NCI-H1417 treated with DMSO at 0.1 percent for 48 hours (cell line): ENCODE measurements around the gene PRKN.
A peak's percentile ranks its signal among the peaks of the same experiment; 100 is the strongest.

Experiments used
- DNase-seq: peaks from one replicate; lab custom pipeline; 2025; lab: John Stamatoyannopoulos, UW

Gene PRKN

GRCh38 chr6:162727322-162728182, at the start of gene PRKN, which contains the start of gene PACRG:
Gene PRKN, minus strand, starts transcription at chr6:162727766.
Gene PACRG, plus strand, starts transcription at chr6:162727974.
- DNase-seq: peak; percentile 98

GRCh38 chr6:162777091-162777490, 49.5 kb upstream of the PRKN start:
- DNase-seq: no peak

GRCh38 chr6:162773996-162774395, 46.4 kb upstream of the PRKN start:
- DNase-seq: no peak

- no peak for DNase-seq
These were observed 44.9 kb upstream of the PRKN start for GRCh38 chr6:162772466-162772865.

- DNase-seq: no peak
These were observed 43.4 kb upstream of the PRKN start for GRCh38 chr6:162770955-162771354.

- no peak for DNase-seq
These were observed 42.6 kb upstream of the PRKN start for GRCh38 chr6:162770136-162770535.

- DNase-seq: no peak
These were observed 26.2 kb upstream of the PRKN start for GRCh38 chr6:162753775-162754174.

GRCh38 chr6:162751211-162751859, 23.8 kb upstream of the PRKN start:
- no peak for DNase-seq

- no peak for DNase-seq
These were observed 23.2 kb upstream of the PRKN start for GRCh38 chr6:162750776-162751175.

- DNase-seq: no peak
These were observed 9.4 kb upstream of the PRKN start for GRCh38 chr6:162736961-162737360.

- DNase-seq: no peak
These were observed 5.9 kb upstream of the PRKN start for GRCh38 chr6:162733489-162733888.

GRCh38 chr6:162730502-162730901, 2.9 kb upstream of the PRKN start:
- no peak for DNase-seq

GRCh38 chr6:162728706-162729105, 1.1 kb upstream of the PRKN start:
- no peak for DNase-seq

GRCh38 chr6:162728197-162728596, 631 bp upstream of the PRKN start:
- no peak for DNase-seq

- DNase-seq: no peak
These were observed 632 bp downstream of the PRKN start for GRCh38 chr6:162726947-162727321.

- DNase-seq: no peak
These were observed 4.9 kb downstream of the PRKN start for GRCh38 chr6:162722633-162723032.

GRCh38 chr6:162722226-162722625, 5.3 kb downstream of the PRKN start:
- DNase-seq: no peak

GRCh38 chr6:162721404-162721687, 6.2 kb downstream of the PRKN start:
- no peak for DNase-seq

GRCh38 chr6:162719528-162719927, 8.0 kb downstream of the PRKN start:
- no peak for DNase-seq

- no peak for DNase-seq
These were observed 12.0 kb downstream of the PRKN start for GRCh38 chr6:162715601-162716000.

- DNase-seq: no peak
These were observed 13.4 kb downstream of the PRKN start for GRCh38 chr6:162713974-162714780.

- DNase-seq: no peak
These were observed 14.9 kb downstream of the PRKN start for GRCh38 chr6:162712694-162713093.

- no peak for DNase-seq
These were observed 16.2 kb downstream of the PRKN start for GRCh38 chr6:162711376-162711775.
